OCI-LY1 (cell line): ENCODE measurements around the gene UGT1A5.

Experiments used
- H2AFZ ChIP-seq: fragments of 200-600 bp; sonication (generic), shearing (Covaris generic); 2 replicates; pipeline ENCODE4 v1.6.0; 2014; ENCODE audit warnings: antibody characterized with exemption, mild to moderate bottlenecking, low read length
- H3F3A ChIP-seq: fragments of 200-600 bp; sonication (generic), shearing (Covaris generic); 2 replicates; pipeline ENCODE4 v1.6.0; 2014; ENCODE audit warnings: mild to moderate bottlenecking, antibody characterized with exemption, low read length, moderate library complexity; ENCODE audit not compliant: insufficient read depth
- H3K27ac ChIP-seq: fragments of 200-600 bp; sonication (generic); 2 replicates; pipeline ENCODE4 v1.5.1; 2014; ENCODE audit warnings: low read length, mixed run types, mild to moderate bottlenecking, low read depth; ENCODE audit not compliant: poor library complexity, severe bottlenecking
- H3K27me3 ChIP-seq: fragments of 200-600 bp; sonication (generic); 2 replicates; pipeline ENCODE4 v1.6.0; 2014; ENCODE audit warnings: antibody characterized with exemption, mild to moderate bottlenecking, low read length, moderate library complexity; ENCODE audit not compliant: insufficient read depth
- H3K36me3 ChIP-seq: fragments of 200-600 bp; sonication (generic); 2 replicates; pipeline ENCODE4 v1.6.1; 2014; ENCODE audit warnings: mild to moderate bottlenecking, antibody characterized with exemption, low read length, moderate library complexity, mixed read lengths; ENCODE audit not compliant: insufficient read depth
- H3K4me1 ChIP-seq: fragments of 200-600 bp; sonication (generic); 2 replicates; pipeline ENCODE4 v1.5.1; 2014; ENCODE audit warnings: mild to moderate bottlenecking, low read length, moderate library complexity; ENCODE audit not compliant: insufficient read depth, severe bottlenecking
- H3K4me2 ChIP-seq: fragments of 200-600 bp; sonication (generic), shearing (Covaris generic); 2 replicates; pipeline ENCODE4 v1.6.1; 2014; ENCODE audit warnings: low read length
- H3K4me3 ChIP-seq: fragments of 200-600 bp; sonication (generic); 2 replicates; pipeline ENCODE4 v1.5.1; 2014; ENCODE audit warnings: low read length, low read depth, mild to moderate bottlenecking, mixed read lengths; ENCODE audit not compliant: poor library complexity, severe bottlenecking
- H3K79me2 ChIP-seq: fragments of 200-600 bp; shearing (Covaris generic); 2 replicates; pipeline ENCODE4 v1.6.1; 2016; ENCODE audit warnings: mixed run types, low read length, mixed read lengths; ENCODE audit not compliant: insufficient read depth
- H3K9ac ChIP-seq: fragments of 200-600 bp; sonication (generic), shearing (Covaris generic); 2 replicates; pipeline ENCODE4 v1.6.1; 2014; ENCODE audit warnings: mild to moderate bottlenecking, low read length, mixed read lengths
- H3K9me2 ChIP-seq: fragments of 200-600 bp; sonication (generic), shearing (Covaris generic); 2 replicates; pipeline ENCODE4 v1.6.1; 2014; ENCODE audit warnings: low read depth, mild to moderate bottlenecking, low read length, mixed read lengths
- H3K9me3 ChIP-seq: fragments of 200-600 bp; shearing (Covaris generic); 2 replicates; pipeline ENCODE4 v1.6.1; 2014; ENCODE audit warnings: low read length, mixed read lengths
- H4K20me1 ChIP-seq: fragments of 200-600 bp; sonication (generic), shearing (Covaris generic); 2 replicates; pipeline ENCODE4 v1.6.0; 2016; ENCODE audit warnings: mild to moderate bottlenecking, low read length; ENCODE audit not compliant: insufficient read depth
- EZH2 ChIP-seq: fragments of 200-600 bp; sonication (generic), shearing (Covaris generic); IDR thresholded peaks from 2 replicates; pipeline ENCODE4 v1.8.0; 2017; ENCODE audit warnings: borderline replicate concordance, mixed run types, mild to moderate bottlenecking, antibody characterized with exemption, low read length, moderate library complexity, mixed read lengths
- TF ChIP-seq, protein P1 (sequence below): fragments of 200-600 bp; sonication (generic), shearing (Covaris generic); IDR thresholded peaks from 2 replicates; pipeline ENCODE4 v1.5.1; 2017; ENCODE audit warnings: mild to moderate bottlenecking, antibody characterized with exemption, low read length, moderate library complexity, mixed read lengths

Gene UGT1A5

DNA sequence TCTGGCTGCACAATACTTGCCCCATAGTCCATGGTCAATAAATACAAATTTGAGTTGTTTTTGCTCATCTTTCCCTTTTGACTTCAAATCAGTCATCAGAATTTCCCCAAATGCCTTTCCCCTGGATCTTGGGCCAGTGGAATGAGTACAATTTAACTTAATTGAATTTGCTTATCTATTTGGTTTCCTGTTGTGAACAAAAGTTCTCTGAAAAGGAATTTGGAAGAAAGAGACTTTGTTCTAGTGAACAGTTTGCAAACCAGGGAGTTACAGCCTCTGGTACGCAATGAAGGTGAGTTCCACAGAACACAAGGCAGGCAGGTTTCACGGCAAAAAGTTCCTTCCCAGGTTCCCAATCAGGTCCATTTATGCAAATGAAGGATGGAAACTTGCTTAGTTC, 46.1 kb downstream of the UGT1A5 start:
- Histone ChIP-seq H3K27me3 (no peaks in the 10 kb centered on the region), H3K36me3 (no peaks in the 10 kb centered on the region), H3F3A (no peaks in the 10 kb centered on the region), H4K20me1 (no peaks in the 10 kb centered on the region), H3K4me2 (no peak overlapping the region), H2AFZ (no peak overlapping the region), H3K27ac (no peak overlapping the region), H3K9me3 (no peaks in the 10 kb centered on the region), H3K9ac (no peak overlapping the region), H3K4me1 (no peaks in the 10 kb centered on the region), H3K4me3 (no peak overlapping the region), H3K79me2 (no peaks in the 10 kb centered on the region), H3K9me2 (no peaks in the 10 kb centered on the region)
- TF ChIP-seq, protein P1, sequence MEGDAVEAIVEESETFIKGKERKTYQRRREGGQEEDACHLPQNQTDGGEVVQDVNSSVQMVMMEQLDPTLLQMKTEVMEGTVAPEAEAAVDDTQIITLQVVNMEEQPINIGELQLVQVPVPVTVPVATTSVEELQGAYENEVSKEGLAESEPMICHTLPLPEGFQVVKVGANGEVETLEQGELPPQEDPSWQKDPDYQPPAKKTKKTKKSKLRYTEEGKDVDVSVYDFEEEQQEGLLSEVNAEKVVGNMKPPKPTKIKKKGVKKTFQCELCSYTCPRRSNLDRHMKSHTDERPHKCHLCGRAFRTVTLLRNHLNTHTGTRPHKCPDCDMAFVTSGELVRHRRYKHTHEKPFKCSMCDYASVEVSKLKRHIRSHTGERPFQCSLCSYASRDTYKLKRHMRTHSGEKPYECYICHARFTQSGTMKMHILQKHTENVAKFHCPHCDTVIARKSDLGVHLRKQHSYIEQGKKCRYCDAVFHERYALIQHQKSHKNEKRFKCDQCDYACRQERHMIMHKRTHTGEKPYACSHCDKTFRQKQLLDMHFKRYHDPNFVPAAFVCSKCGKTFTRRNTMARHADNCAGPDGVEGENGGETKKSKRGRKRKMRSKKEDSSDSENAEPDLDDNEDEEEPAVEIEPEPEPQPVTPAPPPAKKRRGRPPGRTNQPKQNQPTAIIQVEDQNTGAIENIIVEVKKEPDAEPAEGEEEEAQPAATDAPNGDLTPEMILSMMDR = no peak
- TF ChIP-seq EZH2 = no peak

DNA sequence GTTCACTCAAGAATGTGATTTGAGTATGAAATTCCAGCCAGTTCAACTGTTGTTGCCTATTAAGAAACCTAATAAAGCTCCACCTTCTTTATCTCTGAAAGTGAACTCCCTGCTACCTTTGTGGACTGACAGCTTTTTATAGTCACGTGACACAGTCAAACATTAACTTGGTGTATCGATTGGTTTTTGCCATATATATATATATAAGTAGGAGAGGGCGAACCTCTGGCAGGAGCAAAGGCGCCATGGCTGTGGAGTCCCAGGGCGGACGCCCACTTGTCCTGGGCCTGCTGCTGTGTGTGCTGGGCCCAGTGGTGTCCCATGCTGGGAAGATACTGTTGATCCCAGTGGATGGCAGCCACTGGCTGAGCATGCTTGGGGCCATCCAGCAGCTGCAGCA, 47.3 kb downstream of the UGT1A5 start, which contains the start of gene UGT1A1:
UGT1A1 (plus strand) TSS at position 228 of the 400 bp plus-strand sequence; CDS start at position 246, 18 bp downstream.
- Histone ChIP-seq H3K27ac (no peak within 1 kb of the TSS), H3K9ac (no peak within 1 kb of the TSS), H3K27me3 (no peaks in the 10 kb centered on the region), H3K4me3 (no peak within 1 kb of the TSS), H3K79me2 (no peaks in the 10 kb centered on the region), H3K36me3 (no peaks in the 10 kb centered on the region), H3F3A (no peaks in the 10 kb centered on the region), H3K4me2 (no peak within 1 kb of the TSS), H3K9me2 (no peaks in the 10 kb centered on the region), H3K4me1 (no peaks in the 10 kb centered on the region), H4K20me1 (no peaks in the 10 kb centered on the region), H2AFZ (no peak within 1 kb of the TSS), H3K9me3 (no peaks in the 10 kb centered on the region)
- TF ChIP-seq EZH2 = no peak

DNA sequence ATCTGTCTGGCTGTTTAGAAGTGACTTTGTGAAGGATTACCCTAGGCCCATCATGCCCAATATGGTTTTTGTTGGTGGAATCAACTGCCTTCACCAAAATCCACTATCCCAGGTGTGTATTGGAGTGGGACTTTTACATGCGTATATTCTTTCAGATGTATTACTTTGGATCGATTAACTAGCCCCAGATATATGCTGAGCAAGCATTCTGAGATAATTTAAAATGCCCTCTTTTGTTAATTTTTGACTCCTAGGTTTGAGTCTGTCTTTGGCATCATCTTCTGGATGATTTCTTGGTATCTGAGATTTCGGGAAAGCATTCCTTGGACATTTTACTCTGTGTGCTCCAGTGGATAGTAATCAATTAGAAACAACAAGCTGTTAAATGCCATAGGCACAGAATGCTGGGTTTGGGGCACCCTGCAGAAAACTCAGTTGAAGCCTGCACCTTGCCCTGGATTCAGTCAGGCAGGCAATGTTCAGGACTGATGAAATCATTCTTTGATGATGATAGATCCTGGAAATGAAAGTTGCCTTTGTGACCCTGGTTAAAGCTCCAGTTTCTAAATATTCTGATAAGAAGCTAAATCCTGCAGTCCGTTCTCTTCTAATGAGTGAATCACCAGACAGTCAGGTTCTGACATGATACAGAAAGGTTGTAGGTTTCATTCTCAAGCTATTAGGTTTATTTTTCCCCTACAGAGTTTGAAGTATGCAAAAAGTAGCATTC, 48.5 kb downstream of the UGT1A5 start:
- no peaks in the 10 kb centered on the region for H4K20me1 ChIP-seq
- H2AFZ ChIP-seq = no peak overlapping the region
- H3K27me3 ChIP-seq = no peaks in the 10 kb centered on the region
- no peak overlapping the region for H3K4me3 ChIP-seq
- no peaks in the 10 kb centered on the region for H3F3A ChIP-seq
- no peaks in the 10 kb centered on the region for H3K4me1 ChIP-seq
- H3K9me3 ChIP-seq = no peaks in the 10 kb centered on the region
- H3K79me2 ChIP-seq = no peaks in the 10 kb centered on the region
- no peak overlapping the region for H3K27ac ChIP-seq
- H3K9ac ChIP-seq = no peak overlapping the region
- no peaks in the 10 kb centered on the region for H3K9me2 ChIP-seq
- no peaks in the 10 kb centered on the region for H3K36me3 ChIP-seq
- no peak for TF ChIP-seq EZH2
- TF ChIP-seq, protein P1 = no peak
- H3K4me2 ChIP-seq = no peak overlapping the region

DNA sequence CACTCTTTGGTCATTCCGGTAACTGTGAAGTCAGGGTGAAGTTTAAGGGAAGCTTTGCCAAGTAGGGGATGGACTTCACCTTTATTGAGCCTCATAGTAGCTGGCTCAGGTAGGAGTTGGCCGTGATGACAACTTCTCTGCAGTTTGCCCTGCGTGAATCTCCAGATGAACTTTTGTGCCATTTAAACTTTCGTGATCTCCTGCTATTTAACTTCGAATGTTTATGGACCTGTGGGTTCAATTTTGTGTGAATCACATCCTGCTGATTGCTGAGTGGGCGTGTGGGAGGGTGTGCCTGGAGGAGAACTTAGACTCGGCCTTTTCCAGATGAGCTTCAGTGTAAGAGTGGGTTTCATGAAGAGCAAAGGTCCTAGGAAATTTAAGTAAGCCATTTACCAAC, 51.6 kb downstream of the UGT1A5 start:
- no peaks in the 10 kb centered on the region for H3K79me2 ChIP-seq
- no peaks in the 10 kb centered on the region for H3K9me2 ChIP-seq
- no peak overlapping the region for H2AFZ ChIP-seq
- no peak overlapping the region for H3K9ac ChIP-seq
- no peak overlapping the region for H3K4me3 ChIP-seq
- no peaks in the 10 kb centered on the region for H4K20me1 ChIP-seq
- H3K9me3 ChIP-seq = no peaks in the 10 kb centered on the region
- TF ChIP-seq EZH2 = no peak
- TF ChIP-seq, protein P1 = no peak
- no peaks in the 10 kb centered on the region for H3K36me3 ChIP-seq
- H3K4me1 ChIP-seq = no peaks in the 10 kb centered on the region
- no peaks in the 10 kb centered on the region for H3F3A ChIP-seq
- H3K4me2 ChIP-seq = no peak overlapping the region
- no peaks in the 10 kb centered on the region for H3K27me3 ChIP-seq
- no peak overlapping the region for H3K27ac ChIP-seq
